Measurements from ENCODE around the gene FAM174C.

DNA sequence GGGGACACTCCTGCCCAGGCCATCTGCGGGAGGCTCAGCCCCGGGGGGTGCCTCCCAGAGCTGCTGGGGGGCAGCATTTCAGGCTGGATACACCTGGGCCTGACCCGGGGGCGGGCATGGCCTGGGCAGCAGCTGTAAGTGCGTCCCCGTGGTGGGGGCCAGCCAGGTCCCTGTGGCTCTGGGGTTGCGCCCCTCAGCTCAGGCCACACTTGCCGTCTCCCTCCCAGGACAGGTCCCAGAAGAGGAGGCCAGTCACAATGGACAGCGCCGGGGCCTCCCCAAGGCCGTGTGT, 49.2 kb upstream of the FAM174C start:
- TF ChIP-seq GABPA (IDR thresholded peaks at IDR 0.05; ENCODE audit: borderline replicate concordance, insufficient read depth, low read length) (no peak), PHF8 (conservative IDR thresholded peaks at IDR 0.05; ENCODE audit: low read depth, low read length) (no peak), POLR2AphosphoS5 (IDR thresholded peaks at IDR 0.05; ENCODE audit: low read depth, low read length) (no peak), USF2 (IDR thresholded peaks at IDR 0.05; ENCODE audit: low read length) (no peak)

Measured in H1 (cell line).